ENCODE data around the gene DHCR24. TPM values are rescaled to one million over a fixed set of nuclear protein-coding genes. Genes with fewer than 3 reads are reported as not detected.

The DHCR24 gene
- total RNA-seq, 1 donor from 2014 or later, result 141 TPM

DNA sequence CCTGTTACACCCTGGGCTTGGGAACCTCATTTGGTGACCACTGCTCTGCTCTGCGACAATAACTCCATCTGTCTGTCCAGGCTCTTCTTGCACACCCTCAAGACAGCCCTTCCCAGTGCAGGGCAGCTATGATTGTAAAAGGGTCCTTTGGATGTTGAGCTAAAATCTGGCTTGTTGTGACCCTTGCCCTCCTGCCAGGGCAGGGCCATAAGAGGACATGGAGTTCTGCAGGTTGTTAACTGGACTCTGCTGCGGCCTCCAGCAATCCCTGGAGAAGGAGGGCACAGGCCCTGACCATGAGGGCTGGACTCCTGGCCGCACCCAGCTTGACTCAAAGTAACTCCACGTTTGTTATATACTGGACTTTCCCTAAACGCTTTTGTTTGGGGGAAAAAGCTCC is 41.2 kb downstream of the DHCR24 start:
- no peak overlapping the region for H3K4me3 ChIP-seq
- H3K27me3 ChIP-seq, result no peaks in the 10 kb centered on the region
- intact Hi-C loops (cut with DNase I), result no loop called here
- no peak overlapping the region for H3K27ac ChIP-seq
- peak; percentile 43 to 58 for DNase-seq (ENCODE audit: extremely low spot score in 2 of 2)
- H3K4me1 ChIP-seq, result peaks cover 19% of the 10 kb centered on the region
- H3K36me3 ChIP-seq, result no peaks in the 10 kb centered on the region
- no peaks in the 10 kb centered on the region for H3K9me3 ChIP-seq
- TF ChIP-seq, protein P1, sequence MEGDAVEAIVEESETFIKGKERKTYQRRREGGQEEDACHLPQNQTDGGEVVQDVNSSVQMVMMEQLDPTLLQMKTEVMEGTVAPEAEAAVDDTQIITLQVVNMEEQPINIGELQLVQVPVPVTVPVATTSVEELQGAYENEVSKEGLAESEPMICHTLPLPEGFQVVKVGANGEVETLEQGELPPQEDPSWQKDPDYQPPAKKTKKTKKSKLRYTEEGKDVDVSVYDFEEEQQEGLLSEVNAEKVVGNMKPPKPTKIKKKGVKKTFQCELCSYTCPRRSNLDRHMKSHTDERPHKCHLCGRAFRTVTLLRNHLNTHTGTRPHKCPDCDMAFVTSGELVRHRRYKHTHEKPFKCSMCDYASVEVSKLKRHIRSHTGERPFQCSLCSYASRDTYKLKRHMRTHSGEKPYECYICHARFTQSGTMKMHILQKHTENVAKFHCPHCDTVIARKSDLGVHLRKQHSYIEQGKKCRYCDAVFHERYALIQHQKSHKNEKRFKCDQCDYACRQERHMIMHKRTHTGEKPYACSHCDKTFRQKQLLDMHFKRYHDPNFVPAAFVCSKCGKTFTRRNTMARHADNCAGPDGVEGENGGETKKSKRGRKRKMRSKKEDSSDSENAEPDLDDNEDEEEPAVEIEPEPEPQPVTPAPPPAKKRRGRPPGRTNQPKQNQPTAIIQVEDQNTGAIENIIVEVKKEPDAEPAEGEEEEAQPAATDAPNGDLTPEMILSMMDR (IDR thresholded peaks at IDR 0.05), result no peak
- TF ChIP-seq POLR2AphosphoS5 (IDR thresholded peaks at IDR 0.05; ENCODE audit: insufficient read depth in 1 of 2, low read depth in 1 of 2) (no peak), POLR2A (IDR thresholded peaks at IDR 0.05) (no peak)

DNA sequence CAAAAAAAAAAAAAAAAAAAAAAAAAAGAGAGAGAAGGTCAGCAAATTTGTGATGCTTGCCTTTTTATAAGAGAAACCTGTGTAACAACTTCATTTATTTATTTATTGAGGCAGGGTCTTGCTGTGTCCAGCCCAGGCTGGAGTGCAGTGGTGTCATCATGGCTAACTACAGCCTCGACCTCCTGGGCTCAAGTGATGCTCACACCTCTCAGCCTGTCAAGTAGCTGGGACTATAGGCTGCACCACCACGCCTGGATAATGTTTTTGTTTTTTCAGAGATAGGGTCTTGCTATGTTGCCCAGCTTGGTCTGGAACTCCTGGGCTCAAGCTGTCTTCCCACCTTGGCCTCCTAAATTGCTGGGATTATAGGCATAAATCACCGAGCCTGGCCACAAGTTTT is 42.4 kb downstream of the DHCR24 start:
- H3K27me3 ChIP-seq, result no peaks in the 10 kb centered on the region
- H3K27ac ChIP-seq, result no peak overlapping the region
- intact Hi-C loops (cut with DNase I), result no loop called here
- peaks cover 7% of the 10 kb centered on the region for H3K4me1 ChIP-seq
- DNase-seq (ENCODE audit: extremely low spot score in 2 of 2), result peak in 1 of 2 donors; percentile 54
- H3K36me3 ChIP-seq, result no peaks in the 10 kb centered on the region
- TF ChIP-seq POLR2AphosphoS5 (IDR thresholded peaks at IDR 0.05; ENCODE audit: insufficient read depth in 1 of 2, low read depth in 1 of 2), result no peak
- TF ChIP-seq, protein P1 (IDR thresholded peaks at IDR 0.05), result no peak
- H3K4me3 ChIP-seq, result no peak overlapping the region
- no peaks in the 10 kb centered on the region for H3K9me3 ChIP-seq

DNA sequence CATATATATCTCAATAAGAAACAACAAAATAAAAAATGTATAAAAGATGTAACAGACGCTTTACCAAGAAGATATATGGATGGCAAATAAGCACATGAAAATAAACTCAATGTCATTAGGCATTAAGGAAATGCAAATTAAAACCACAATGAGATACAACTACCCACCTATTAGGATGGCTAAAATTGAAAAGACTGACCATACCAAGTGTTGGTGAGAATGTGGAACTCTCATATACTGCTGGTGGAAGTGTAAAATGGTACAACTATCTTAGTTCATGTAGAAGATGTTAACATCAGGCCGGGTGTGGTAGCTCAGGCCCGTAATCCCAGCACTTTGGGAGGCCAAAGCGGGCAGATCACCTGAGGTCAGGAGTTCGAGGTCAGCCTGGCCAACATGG is 43.5 kb downstream of the DHCR24 start:
- intact Hi-C loops (cut with DNase I), result no loop called here
- H3K27ac ChIP-seq, result no peak overlapping the region
- no peak for DNase-seq (ENCODE audit: extremely low spot score in 2 of 2)
- H3K4me1 ChIP-seq, result no peaks in the 10 kb centered on the region
- H3K4me3 ChIP-seq, result no peak overlapping the region
- no peaks in the 10 kb centered on the region for H3K9me3 ChIP-seq
- no peaks in the 10 kb centered on the region for H3K36me3 ChIP-seq
- no peak for TF ChIP-seq POLR2A (IDR thresholded peaks at IDR 0.05)
- no peak for TF ChIP-seq POLR2AphosphoS5 (IDR thresholded peaks at IDR 0.05; ENCODE audit: insufficient read depth in 1 of 2, low read depth in 1 of 2)
- TF ChIP-seq, protein P1 (IDR thresholded peaks at IDR 0.05), result no peak
- no peaks in the 10 kb centered on the region for H3K27me3 ChIP-seq

DNA sequence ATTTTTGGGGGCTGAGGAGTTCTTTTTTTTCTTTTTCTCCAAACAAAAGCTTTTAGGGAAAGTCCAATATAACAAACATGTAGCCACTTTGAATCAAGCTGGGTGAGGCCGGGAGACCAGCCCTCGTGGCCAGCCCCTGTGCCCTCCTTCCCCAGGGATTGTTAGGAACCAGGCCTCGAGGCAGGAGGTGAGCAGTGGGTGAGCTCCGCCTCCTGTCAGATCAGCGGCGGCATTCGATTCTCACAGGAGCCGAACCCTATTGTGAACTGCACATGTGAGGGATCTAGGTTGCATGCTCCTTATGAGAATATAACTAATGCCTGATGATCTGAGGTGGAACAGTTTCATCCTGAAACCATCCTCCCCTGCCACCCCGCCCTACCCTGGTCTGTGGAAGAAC is 44.0 kb downstream of the DHCR24 start:
- peak; percentile 72 to 77 for DNase-seq (ENCODE audit: extremely low spot score in 2 of 2)
- Histone ChIP-seq H3K27ac (no peak overlapping the region), H3K36me3 (no peaks in the 10 kb centered on the region), H3K27me3 (no peaks in the 10 kb centered on the region), H3K4me1 (no peaks in the 10 kb centered on the region), H3K4me3 (no peak overlapping the region), H3K9me3 (no peaks in the 10 kb centered on the region)
- intact Hi-C loops (cut with DNase I), result no loop called here
- no peak for TF ChIP-seq POLR2AphosphoS5 (IDR thresholded peaks at IDR 0.05; ENCODE audit: insufficient read depth in 1 of 2, low read depth in 1 of 2)
- TF ChIP-seq POLR2A (IDR thresholded peaks at IDR 0.05), result no peak
- TF ChIP-seq, protein P1 (IDR thresholded peaks at IDR 0.05), result no peak

DNA sequence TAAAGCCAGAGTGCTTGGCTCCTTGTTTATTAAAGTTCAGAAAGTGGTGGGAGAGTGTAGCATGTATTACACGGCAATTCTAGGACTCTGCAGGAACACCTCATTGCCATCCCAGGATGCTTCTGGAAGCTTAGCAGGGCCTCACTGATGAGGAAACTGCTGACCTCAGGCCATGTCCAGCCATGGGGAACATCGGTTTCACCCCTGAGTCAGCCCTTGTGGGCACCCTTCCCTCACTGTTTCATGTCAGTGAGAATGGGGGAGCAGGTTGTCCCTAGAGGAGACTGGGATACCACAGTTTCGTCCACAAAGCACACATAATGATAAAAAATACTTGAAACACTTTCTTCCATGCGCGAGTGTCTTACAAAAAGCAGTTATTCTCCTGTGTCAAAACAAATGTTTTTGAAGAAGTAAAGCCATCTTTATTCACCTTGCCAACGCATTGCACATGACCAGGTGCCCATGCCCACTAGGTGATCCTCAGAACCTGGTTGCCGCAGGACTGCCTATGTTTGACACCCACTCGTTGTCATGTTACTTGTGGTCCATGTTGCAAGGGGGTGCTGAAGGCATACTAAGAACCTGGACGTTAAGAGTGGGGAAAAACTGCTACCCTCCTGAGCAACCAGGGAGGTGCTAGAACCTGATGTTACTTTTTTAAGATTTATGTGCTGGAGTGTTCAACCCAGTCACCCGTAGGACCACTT is 44.6 kb downstream of the DHCR24 start:
- intact Hi-C loops (cut with DNase I), result no loop called here
- TF ChIP-seq POLR2AphosphoS5 (IDR thresholded peaks at IDR 0.05; ENCODE audit: insufficient read depth in 1 of 2, low read depth in 1 of 2) (no peak), POLR2A (IDR thresholded peaks at IDR 0.05) (no peak)
- TF ChIP-seq, protein P1 (IDR thresholded peaks at IDR 0.05), result no peak
- no peaks in the 10 kb centered on the region for H3K36me3 ChIP-seq

More for the DNA sequence above, 44.6 kb downstream of the DHCR24 start:
- no peak overlapping the region for H3K4me3 ChIP-seq
- H3K4me1 ChIP-seq, result no peaks in the 10 kb centered on the region
- H3K27ac ChIP-seq, result no peak overlapping the region
- H3K9me3 ChIP-seq, result no peaks in the 10 kb centered on the region
- H3K27me3 ChIP-seq, result no peaks in the 10 kb centered on the region
- DNase-seq (ENCODE audit: extremely low spot score in 2 of 2), result peak; percentile 56 to 61

Measured in vagina (tissue), 2 donors.